Activated CD4-positive, CD25-positive, alpha-beta regulatory T cell treated with anti-CD3 and anti-CD28 coated beads, Interleukin-2, amount 50 U/mL, for 24 hours (primary cell): ENCODE measurements around the gene OR5AN1.
"Not testable (repeated sequence)": the region's sequence is repeated elsewhere in the genome, so short reads cannot be mapped to it uniquely, and the experiment has no call there.

Experiments
- ATAC-seq, 2 donors: fragments of 150-1000 bp; cut with Tn5 transposase; one replicate each; pipeline ENCODE4 v1.10.0; 2021; ENCODE audit warnings: mild to moderate bottlenecking in 1 of 2, moderate library complexity in 1 of 2

The OR5AN1 gene, protein sequence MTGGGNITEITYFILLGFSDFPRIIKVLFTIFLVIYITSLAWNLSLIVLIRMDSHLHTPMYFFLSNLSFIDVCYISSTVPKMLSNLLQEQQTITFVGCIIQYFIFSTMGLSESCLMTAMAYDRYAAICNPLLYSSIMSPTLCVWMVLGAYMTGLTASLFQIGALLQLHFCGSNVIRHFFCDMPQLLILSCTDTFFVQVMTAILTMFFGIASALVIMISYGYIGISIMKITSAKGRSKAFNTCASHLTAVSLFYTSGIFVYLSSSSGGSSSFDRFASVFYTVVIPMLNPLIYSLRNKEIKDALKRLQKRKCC

DNA sequence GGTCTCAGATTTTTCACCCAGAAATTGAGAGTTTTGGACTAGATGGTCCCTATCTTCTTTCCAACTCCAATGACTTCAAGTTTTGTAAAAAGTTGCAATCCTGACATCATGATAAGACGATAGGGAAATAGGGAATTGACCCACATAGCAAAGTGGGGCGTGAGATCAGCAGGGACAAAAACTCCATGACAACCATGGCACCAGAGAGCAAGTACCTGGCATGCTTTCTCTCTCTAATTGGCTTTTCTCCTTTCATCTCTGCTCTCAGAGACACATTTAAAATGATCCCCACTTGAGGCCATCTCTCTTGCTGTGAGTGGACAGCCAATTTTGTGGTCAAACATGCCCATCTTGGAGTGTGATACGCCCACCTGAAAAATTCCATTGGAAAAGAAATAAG lies at the start of gene OR5AN1:
Gene OR5AN1, plus strand, starts transcription at position 301 of the 400 bp plus-strand sequence. CDS start 5,564 bp downstream, outside the sequence.
- no peak for ATAC-seq

GRCh38 chr11:59335001-59335400 lies 23.7 kb upstream of the OR5AN1 start:
- ATAC-seq = no peak

DNA sequence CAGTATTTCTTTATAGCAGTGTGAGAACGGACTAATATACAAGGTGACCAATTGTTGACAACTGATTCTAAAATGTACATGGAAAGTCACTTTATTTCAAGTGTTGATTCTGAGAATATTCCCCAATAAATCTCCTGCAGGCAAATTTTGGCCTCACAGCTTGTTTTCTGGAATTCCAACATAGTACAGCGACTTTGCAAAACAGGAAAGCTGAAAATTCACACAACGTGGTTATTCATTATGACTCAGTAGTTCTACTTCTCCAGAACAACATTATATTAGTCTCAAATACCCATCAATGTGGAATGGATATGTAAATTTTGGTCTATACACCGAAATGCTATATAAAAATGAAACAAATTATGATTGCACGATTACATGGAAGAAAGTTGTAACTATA lies 22.5 kb upstream of the OR5AN1 start:
- ATAC-seq = no peak

GRCh38 chr11:59336931-59337330 lies 21.8 kb upstream of the OR5AN1 start:
- no peak for ATAC-seq

- not testable (repeated sequence) for ATAC-seq
Observed at GRCh38 chr11:59349657-59350056, 9.0 kb upstream of the OR5AN1 start.

DNA sequence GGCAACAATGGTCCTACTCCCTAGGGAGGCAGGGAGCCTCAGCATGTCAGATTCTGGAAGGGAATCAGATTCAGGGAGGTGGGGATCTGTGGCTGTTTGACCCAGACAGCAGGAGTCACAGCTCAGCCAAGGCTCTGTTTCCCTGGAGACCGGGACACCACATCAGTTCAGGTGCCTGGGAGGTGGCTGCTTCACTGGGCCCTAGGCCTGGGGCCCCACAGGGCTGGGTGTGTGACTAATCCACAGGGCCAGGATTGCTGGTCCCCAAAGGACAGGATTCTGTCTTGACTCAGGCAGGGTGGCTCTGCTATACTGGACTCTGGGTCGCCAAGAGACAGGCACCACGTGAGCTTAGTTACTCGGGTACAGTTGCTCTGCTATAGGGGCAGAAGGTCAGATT lies 3.5 kb upstream of the OR5AN1 start:
- ATAC-seq = no peak

- ATAC-seq = no peak
Observed at GRCh38 chr11:59356561-59356960, 2.1 kb upstream of the OR5AN1 start.

DNA sequence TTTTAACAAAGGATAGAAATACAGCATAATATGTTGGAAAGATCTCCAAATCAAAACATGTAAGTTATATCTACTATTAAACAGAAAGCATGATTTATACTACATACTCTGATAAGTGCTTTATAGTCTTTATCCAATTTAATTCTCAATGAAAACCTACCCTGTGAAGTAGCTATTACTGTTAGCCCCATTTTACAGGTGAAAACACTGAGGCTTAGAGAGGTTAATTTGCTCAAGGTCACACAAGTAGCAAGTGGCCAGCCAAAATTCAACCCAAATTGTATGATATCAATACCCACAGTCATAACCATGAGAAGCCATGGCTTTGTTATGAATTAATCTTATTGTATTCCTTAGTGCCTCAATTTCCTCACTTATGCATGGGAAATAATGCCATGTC lies 675 bp upstream of the OR5AN1 start:
- no peak for ATAC-seq

DNA sequence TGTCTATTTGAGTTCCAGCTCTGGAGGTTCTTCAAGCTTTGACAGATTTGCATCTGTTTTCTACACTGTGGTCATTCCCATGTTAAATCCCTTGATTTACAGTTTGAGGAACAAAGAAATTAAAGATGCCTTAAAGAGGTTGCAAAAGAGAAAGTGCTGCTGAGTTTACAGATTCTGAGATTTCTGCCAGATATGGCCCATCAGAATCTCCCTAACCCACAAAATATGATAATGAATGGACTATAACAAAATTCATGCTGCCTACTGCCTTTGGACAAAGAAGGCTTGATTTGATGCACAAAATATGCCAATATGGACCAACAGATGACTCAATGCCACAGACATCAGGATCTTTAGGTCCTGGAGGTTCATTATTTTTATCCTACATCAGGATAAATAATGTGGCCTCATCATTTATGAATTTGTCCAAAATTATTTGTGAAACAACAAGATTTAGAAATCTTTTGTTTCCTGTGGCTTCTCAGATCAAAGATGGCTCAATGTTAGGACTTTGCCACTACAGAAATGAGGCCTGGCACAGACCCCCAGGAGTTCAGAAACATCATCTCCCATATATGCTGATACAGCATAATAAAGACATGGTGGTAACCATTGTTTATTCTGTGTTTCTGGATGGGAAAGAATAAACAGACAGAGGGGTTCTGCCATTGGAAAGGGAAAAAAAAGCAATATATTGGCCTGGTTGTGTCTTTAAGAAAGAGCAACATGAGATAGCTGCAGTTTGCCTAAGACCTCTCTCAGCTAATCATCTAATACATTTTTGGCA lies 6.7 kb downstream of the OR5AN1 start:
- no peak for ATAC-seq

DNA sequence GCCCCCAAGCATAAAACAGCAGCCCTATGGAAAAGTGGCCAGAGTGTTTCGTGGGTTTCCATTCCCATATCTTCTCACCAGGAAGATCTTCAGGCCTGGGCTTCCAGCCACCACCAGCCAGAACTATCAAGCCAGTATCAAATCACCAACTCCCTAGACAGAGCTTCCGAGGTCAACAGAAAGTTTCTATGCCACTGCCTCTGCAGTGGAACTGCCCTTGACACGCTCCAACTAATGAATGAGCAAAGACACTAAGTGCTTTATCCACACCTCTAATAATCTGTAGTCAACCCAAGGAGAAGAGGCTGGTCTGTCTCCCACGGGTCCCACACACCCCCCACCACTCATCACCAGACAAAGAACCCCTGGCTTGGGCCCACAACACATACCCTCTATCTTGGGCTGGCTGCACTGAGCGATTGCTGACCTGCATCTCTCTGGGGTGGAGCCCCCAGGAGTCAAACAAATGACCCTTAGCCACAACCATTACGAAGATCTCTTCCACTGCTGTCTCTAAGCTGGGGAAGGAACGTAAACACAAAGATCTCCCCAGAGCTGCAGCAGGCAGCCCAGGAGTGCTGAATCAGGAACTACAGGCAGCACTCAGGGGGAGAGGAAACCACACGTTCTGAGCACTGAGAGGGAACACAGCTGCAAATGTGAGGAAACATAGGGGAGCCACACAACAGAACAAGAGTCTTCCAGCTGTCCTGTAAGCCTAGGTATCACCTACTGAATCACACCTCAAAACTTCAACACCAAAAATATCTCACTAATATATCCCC lies 9.7 kb downstream of the OR5AN1 start:
- ATAC-seq = no peak

DNA sequence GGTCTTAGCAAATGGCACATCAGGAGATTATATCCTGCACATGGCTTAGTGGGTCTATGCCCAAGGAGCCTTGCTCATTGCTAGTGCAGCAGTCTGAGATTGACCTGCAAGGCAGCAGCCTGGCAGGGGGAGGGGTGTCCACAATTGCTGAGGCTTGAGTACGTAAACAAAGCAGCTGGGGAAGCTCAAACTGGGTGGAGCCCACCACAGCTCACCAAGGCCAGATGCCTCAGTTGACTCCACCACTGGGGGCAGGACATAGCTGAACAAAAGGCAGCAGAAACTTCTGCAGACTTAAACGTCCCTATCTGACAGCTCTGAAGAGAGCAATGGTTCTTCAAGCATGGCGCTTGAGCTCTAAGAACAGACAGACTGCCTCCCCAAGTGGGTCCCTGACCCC lies 13.6 kb downstream of the OR5AN1 start:
- ATAC-seq = not testable (repeated sequence)

DNA sequence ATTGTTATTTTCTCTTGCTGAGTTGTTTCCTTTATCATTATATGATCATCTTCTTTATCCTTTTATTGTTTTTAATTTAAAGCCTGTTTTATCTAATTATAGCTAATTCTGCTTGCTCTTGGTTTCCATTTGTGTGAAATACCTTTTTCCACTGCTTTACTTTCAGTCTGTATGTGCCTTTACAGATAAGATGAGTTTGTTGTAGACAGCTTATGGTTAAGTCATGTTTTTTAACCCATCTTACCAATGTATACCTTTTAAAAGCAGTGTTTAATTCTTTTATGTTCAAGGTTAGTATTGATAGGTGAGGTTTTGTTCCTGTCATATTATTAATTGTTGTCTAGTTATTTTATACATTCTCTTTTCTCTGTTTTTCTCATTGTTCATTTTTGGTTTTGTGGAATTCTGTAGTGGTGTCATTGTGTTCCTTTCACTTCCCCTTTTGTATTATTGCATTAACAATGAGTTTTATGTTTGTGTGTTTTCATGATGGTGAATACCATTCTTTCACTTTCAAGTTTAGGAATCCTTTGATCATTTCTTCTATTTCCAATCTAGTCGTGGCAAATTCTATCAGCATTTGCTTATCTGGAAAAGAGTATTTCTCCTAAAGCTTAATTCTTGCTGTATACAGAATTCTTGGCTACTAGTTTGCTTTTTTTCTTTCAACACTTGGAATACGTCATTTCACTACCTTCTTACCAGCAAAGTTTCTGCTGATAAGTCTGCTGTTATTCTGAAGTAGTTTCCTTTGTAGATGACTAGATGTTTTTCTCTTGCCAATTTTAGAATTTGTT lies 21.8 kb downstream of the OR5AN1 start:
- no peak for ATAC-seq

DNA sequence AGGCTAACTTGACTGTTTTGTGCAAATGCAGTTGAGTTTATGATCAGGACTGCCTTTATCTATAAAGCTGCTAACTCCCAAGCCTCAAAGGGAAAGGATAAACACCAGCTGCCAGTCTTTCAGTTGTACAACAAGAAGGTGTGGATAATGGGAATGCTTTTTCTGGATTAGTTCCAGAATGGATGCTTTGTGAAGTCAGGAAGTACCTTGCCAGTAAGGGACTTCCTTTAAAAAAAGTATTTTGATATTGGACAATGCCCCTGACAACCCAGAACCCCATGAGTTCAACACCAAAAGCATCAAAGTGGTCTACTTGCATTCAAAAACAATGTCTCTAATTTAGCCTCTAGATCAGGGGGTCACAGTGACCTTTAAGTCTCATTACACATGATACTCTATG lies 35.5 kb downstream of the OR5AN1 start:
- ATAC-seq = no peak

- no peak for ATAC-seq
Observed at GRCh38 chr11:59400461-59401261, 42.0 kb downstream of the OR5AN1 start.

DNA sequence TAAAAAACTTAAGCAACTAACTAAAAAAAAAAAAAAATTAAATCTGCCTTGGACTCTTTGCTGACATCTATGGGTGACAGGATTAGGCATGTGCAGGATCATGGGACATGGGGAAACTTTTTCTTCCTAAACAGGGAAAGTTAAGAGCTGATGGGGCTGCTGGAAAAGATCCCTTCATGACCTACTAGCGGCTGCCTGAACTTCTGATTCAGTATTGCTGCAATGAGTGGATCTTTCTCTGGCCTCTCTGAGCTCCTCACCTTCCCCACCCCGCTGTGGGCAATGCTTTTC lies 42.5 kb downstream of the OR5AN1 start:
- ATAC-seq = no peak

DNA sequence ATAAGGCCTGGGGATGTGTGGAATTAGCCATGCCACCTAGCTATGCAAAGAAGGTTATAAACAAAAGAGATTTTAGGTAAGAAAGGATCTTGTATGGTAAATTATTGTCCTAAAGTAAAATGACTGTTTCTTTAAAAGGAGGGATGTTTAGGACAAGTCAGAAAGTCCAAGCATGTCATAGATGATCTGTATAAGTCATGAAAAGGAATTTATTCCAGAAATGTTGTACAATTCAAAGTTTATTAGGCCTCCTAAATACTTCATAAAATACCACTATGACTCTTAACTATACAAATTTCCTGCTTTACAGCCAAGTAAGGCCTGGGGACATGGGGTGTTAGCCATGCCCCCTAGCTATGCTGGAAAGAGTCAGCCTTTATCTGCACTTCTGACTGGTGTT lies 44.9 kb downstream of the OR5AN1 start:
- ATAC-seq = no peak

DNA sequence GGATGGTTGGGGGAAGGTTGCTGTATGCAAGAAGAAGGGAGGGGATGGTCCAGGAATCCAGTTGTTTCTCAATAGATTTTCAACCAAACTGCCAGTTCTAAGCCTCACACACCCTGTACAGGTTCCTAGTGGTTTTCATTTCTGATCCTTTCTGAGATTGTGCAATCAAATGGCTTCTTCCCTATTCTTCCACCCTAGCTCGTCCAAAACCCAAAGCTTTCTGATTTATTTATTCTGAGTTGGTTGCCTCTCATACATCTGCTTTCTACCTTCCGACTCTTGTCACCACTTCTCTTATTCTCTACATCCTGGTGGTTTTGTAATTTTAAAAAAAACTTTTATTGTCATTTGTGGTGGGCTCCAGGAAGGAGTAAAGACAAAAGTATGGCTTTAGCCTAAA lies 55.0 kb downstream of the OR5AN1 start:
- ATAC-seq = no peak

DNA sequence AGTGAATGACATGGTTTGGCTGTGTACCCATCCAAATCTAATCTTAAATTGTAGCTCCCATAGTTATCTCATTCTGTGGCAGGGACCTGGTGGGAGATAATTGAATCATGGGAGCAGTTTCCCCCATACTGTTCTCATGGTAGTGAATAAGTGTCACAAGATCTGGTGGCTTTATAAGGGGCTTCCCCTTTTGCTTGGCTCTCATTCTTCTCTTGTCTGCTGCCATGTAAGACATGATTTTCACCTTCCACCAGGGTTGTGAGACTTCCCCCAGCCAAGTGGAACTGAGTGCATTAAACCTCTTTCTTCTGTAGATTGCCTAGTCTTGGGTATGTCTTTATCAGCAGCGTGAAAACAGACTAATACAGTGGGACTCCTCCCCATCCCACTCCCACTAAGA lies 56.4 kb downstream of the OR5AN1 start:
- ATAC-seq = no peak

DNA sequence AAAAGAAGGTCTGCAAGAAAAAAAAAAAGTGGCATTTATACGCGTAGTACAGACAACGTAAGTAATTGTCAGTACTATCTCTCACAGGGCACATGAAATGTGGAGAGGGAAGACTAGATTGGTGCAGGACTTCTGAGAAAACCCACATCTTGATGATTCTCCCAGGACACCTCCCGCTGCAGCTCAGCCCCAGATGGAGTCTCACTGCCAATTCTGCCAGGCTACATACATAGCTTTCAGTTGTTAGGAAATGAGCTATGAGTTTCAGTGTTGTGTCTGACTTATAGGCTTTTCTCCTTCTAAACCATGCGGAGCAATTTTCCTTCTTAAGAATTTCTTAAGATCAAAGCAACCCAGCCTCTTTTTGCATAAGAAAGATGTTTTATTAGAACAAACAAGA lies 57.9 kb downstream of the OR5AN1 start:
- no peak for ATAC-seq

DNA sequence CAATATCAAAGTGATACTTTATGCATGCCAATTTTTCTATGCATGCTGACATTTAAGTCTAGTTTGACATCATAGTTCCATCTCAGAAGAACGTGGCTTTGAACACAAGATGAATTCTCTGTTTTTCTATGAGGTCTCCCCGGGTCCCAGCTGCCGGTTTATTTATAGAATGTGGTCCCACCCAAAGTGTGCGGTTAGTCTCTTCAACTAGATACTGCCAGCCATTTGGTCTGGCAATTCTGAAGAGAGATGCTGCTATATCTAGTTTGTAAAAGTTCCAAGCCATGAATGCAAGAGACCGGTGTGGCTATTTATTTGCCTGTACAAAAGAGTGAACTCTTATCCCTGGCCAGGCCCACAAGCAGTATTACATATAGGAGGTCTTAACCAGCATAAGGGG lies 58.3 kb downstream of the OR5AN1 start:
- no peak for ATAC-seq

DNA sequence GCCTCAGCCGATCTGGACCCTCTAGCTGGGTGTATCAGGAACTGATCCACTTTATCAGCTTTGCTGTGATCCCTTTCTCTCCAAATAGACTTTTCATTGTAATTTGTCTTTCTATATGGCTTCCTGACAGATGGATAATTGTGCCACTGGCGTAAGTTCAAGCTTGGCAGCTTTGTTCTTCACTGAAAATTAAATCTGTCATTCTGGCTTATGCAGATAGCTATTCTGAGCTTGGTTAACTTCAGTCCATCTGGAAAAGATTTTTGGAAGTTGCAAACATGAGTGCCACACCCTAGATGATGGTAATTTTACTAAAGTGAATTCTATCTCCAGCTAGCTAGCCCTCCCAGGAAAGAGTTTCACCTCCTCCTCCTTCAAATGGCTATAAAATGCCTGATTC lies 59.5 kb downstream of the OR5AN1 start:
- no peak for ATAC-seq
